GM21526 (cell line): ENCODE results near the gene RBM15B.
"Not testable (repeated sequence)": the region's sequence is repeated elsewhere in the genome, so short reads cannot be mapped to it uniquely, and the experiment has no call there.

Experiments
- ATAC-seq: cut with Tn5 transposase; IDR thresholded peaks from one replicate; pipeline ENCODE4 v1.9.1; 2021; ENCODE audit warnings: moderate library complexity; ENCODE audit not compliant: unreplicated experiment, low FRiP score

Gene RBM15B

GRCh38 chr3:51378726-51379125, 12.4 kb upstream of the RBM15B start:
- ATAC-seq: no peak

GRCh38 chr3:51379301-51379700, 11.8 kb upstream of the RBM15B start:
- no peak for ATAC-seq

GRCh38 chr3:51379746-51380455, 11.2 kb upstream of the RBM15B start:
- no peak for ATAC-seq

- ATAC-seq: no peak
Measured at GRCh38 chr3:51380601-51381332, 10.3 kb upstream of the RBM15B start.

- no peak for ATAC-seq
Measured at GRCh38 chr3:51381333-51381705, 9.8 kb upstream of the RBM15B start.

- ATAC-seq: no peak
Measured at GRCh38 chr3:51382076-51382745, 8.9 kb upstream of the RBM15B start.

- ATAC-seq: no peak
Measured at GRCh38 chr3:51382947-51383578, 8.0 kb upstream of the RBM15B start.

- peak; percentile 8 for ATAC-seq
Measured at GRCh38 chr3:51384055-51384725, 6.9 kb upstream of the RBM15B start.

GRCh38 chr3:51384726-51385473, 6.2 kb upstream of the RBM15B start, which contains the start of gene MANF:
MANF (plus strand) TSS chr3:51385291; CDS start chr3:51385343, 52 bp downstream.
- peak; percentile 89 for ATAC-seq

GRCh38 chr3:51385621-51386091, 5.4 kb upstream of the RBM15B start:
- no peak for ATAC-seq

GRCh38 chr3:51386159-51386851, 4.8 kb upstream of the RBM15B start:
- no peak for ATAC-seq

- ATAC-seq: no peak
Measured at GRCh38 chr3:51386852-51387229, 4.2 kb upstream of the RBM15B start.

GRCh38 chr3:51387281-51387680, 3.8 kb upstream of the RBM15B start:
- not testable (repeated sequence) for ATAC-seq

- ATAC-seq: no peak
Measured at GRCh38 chr3:51388286-51389029, 2.6 kb upstream of the RBM15B start.

- no peak for ATAC-seq
Measured at GRCh38 chr3:51389423-51390183, 1.5 kb upstream of the RBM15B start.

- ATAC-seq: peak; percentile 17
Measured at GRCh38 chr3:51390246-51391074, 625 bp upstream of the RBM15B start.
